K562 (cell line): Measurements from ENCODE around the gene FOS. TPM values are rescaled to one million over a fixed set of nuclear protein-coding genes. Genes with fewer than 3 reads are reported as not detected.

Source experiments
- ATF7 ChIP-seq: fragments of 450-650 bp; IDR thresholded peaks from 2 replicates; pipeline ENCODE4 v1.7.1; 2014; ENCODE audit warnings: mild to moderate bottlenecking, moderate library complexity
- BMI1 ChIP-seq: fragments of 150-350 bp; IDR thresholded peaks from 2 replicates; pipeline ENCODE4 v1.6.1; 2014; ENCODE audit warnings: low read length
- CBX1 ChIP-seq: sonication (generic); IDR thresholded peaks from 2 replicates; pipeline ENCODE4 v1.6.1; 2016; ENCODE audit warnings: antibody characterized with exemption, low read depth, mild to moderate bottlenecking
- CHD2 ChIP-seq: IDR thresholded peaks from 2 replicates; pipeline ENCODE4 v1.6.1; 2011; ENCODE audit warnings: low read depth, low read length
- DACH1 ChIP-seq: fragments of 450-650 bp; IDR thresholded peaks from 2 replicates; pipeline ENCODE4 v1.6.1; 2018; ENCODE audit not compliant: partially characterized antibody
- GTF2F1 ChIP-seq: IDR thresholded peaks from 2 replicates; pipeline ENCODE4 v1.6.1; 2011; ENCODE audit warnings: low read depth, low read length, improper control_type of control experiment
- HMBOX1 ChIP-seq: sonication (generic); IDR thresholded peaks from 2 replicates; pipeline ENCODE4 v1.6.1; 2016
- KHSRP ChIP-seq: fragments of 450-650 bp; IDR thresholded peaks from 2 replicates; pipeline ENCODE4 v1.6.1; 2017
- NFE2L1 ChIP-seq: fragments of 450-650 bp; IDR thresholded peaks from 2 replicates; pipeline ENCODE4 v1.6.1; 2016; ENCODE audit warnings: missing genetic modification characterization, low read depth, mild to moderate bottlenecking, missing compliant biosample characterization, moderate library complexity, borderline replicate concordance
- NFIC ChIP-seq: fragments of 450-650 bp; IDR thresholded peaks from 2 replicates; pipeline ENCODE4 v1.6.1; 2017; ENCODE audit warnings: mild to moderate bottlenecking, inconsistent platforms
- NR2C2 ChIP-seq, 2 experiments: fragments of 200-800 bp in 1 of 2; sonication (Bioruptor generic) in 1 of 2; sonication (generic) in 1 of 2; formaldehyde crosslinking in 1 of 2; IDR thresholded peaks; 2 replicates each; pipeline versions ENCODE4 v1.6.1 to v1.8.0; 2016 to 2022; ENCODE audit warnings: mild to moderate bottlenecking in 1 of 2, missing compliant biosample characterization in 1 of 2, missing genetic modification characterization in 1 of 2, missing genetic modification reagents in 1 of 2
- POLR2G ChIP-seq: fragments of 200-400 bp; formaldehyde crosslinking; IDR thresholded peaks from 2 replicates; pipeline ENCODE4 v1.6.1; 2017; ENCODE audit warnings: low read depth, mild to moderate bottlenecking, antibody characterized with exemption, low read length, moderate library complexity
- RBM25 ChIP-seq: fragments of 200-400 bp; formaldehyde crosslinking; IDR thresholded peaks from 2 replicates; pipeline ENCODE4 v1.6.1; 2018; ENCODE audit warnings: low read length, low read depth, moderate library complexity; ENCODE audit not compliant: severe bottlenecking
- RFX1 ChIP-seq: fragments of 450-650 bp; IDR thresholded peaks from 2 replicates; pipeline ENCODE4 v1.6.1; 2016; ENCODE audit warnings: mild to moderate bottlenecking, moderate library complexity
- RNF2 ChIP-seq: sonication (generic); IDR thresholded peaks from 2 replicates; pipeline ENCODE4 v1.6.1; 2016
- SLC30A9 ChIP-seq: fragments of 250-450 bp; sonication (Bioruptor Pico); IDR thresholded peaks from 2 replicates; pipeline ENCODE4 v1.8.0; 2022; ENCODE audit warnings: mild to moderate bottlenecking, moderate library complexity
- SREBF1 ChIP-seq: fragments of 150-350 bp; IDR thresholded peaks from 2 replicates; pipeline ENCODE4 v1.6.1; 2014; ENCODE audit warnings: antibody characterized with exemption, low read depth, low read length, borderline replicate concordance
- TARDBP ChIP-seq: fragments of 450-650 bp; IDR thresholded peaks from 2 replicates; pipeline ENCODE4 v1.6.1; 2016
- ZNF316 ChIP-seq: fragments of 450-650 bp; IDR thresholded peaks from 2 replicates; pipeline ENCODE4 v1.6.1; 2016
- ZNF518B ChIP-seq: fragments of 250-450 bp; sonication (Bioruptor Pico); IDR thresholded peaks from 2 replicates; pipeline ENCODE4 v1.5.0; 2021; ENCODE audit warnings: mild to moderate bottlenecking, moderate library complexity
- ZNF592 ChIP-seq: fragments of 450-650 bp; IDR thresholded peaks from 2 replicates; pipeline ENCODE4 v1.6.1; 2017; ENCODE audit warnings: antibody characterized with exemption, mild to moderate bottlenecking
- ZNF766 ChIP-seq: fragments of 200-800 bp; sonication (Bioruptor generic); conservative IDR thresholded peaks from 2 replicates; pipeline ENCODE4 v1.6.1; 2016; ENCODE audit warnings: missing genetic modification characterization, missing compliant biosample characterization
- polyA plus RNA-seq, 8 experiments: library from polyadenylated mRNA; depleted of rRNA in 4 of 8; stranded (reverse) in 5 of 8; unstranded in 3 of 8; fragments of >200 nt; fragmentation: Nextera tagmentation in 2 of 8; fragmentation: Illumina TruSeq in 1 of 8; extraction: Ambion mirVana in 2 of 8; extraction: Trizol in 1 of 8; gene quantifications; 2 replicates each; pipeline versions ENCODE4 v1.2.1 to v1.2.3, GENCODE V29; 2011 to 2014; ENCODE audit warnings: inconsistent platforms in 1 of 8, missing spikeins in 1 of 8
- total RNA-seq, 7 experiments: library from RNA; depleted of rRNA in 6 of 7; stranded (reverse); fragments of >200 nt in 6 of 7; fragmentation: Illumina TruSeq in 2 of 7; extraction: Trizol in 2 of 7; gene quantifications; 2 replicates each; pipeline versions ENCODE4 v1.2.1 to v1.2.3, GENCODE V29; 2011 to 2021; ENCODE audit warnings: low replicate concordance in 1 of 7

The FOS gene
- total and polyA plus RNA-seq, 9 of the 15 experiments (the other 6 are each of a cell fraction or from before 2014, with no cell fraction given) = 0.54 to 13.8 (median 8.9) TPM

- no peak for TF ChIP-seq KHSRP
- TF ChIP-seq ZNF316 = peak; percentile 95
- no peak for TF ChIP-seq SREBF1
- TF ChIP-seq GTF2F1 = no peak
- peak; percentile 1 for TF ChIP-seq RBM25
- 0 out of 2 replicates have a peak, but pooled peaks have one; percentile 18 for TF ChIP-seq RFX1
- peak; percentile 34 for TF ChIP-seq ATF7
- peak; percentile 53; the same call in 1 of the 2 replicates for TF ChIP-seq NFE2L1 (tag)
- TF ChIP-seq SLC30A9 (CRISPR knock-in tag) = no peak
- TF ChIP-seq CBX1 = no peak
- peak; percentile 83 for TF ChIP-seq DACH1
- TF ChIP-seq ZNF518B (CRISPR knock-in tag) = no peak
- TF ChIP-seq TARDBP = no peak
- no peak for TF ChIP-seq BMI1
- peak; percentile 15; the same call in 1 of the 2 replicates for TF ChIP-seq CHD2
- no peak for TF ChIP-seq POLR2G
- TF ChIP-seq HMBOX1 = no peak
- TF ChIP-seq ZNF592 = peak; percentile 40
- TF ChIP-seq RNF2 = 0 out of 2 replicates have a peak, but pooled peaks have one; percentile 29
- TF ChIP-seq NR2C2 (CRISPR knock-in tag; IDR thresholded peaks at IDR 0.05) = no peak
- TF ChIP-seq NR2C2 (tag; IDR thresholded peaks at IDR 0.05) = peak; percentile 41; the same call in 1 of the 2 replicates
- TF ChIP-seq NFIC = peak; percentile 5; the same call in 1 of the 2 replicates
- 0 out of 2 replicates have a peak, but pooled peaks have one; percentile 31 for TF ChIP-seq ZNF766
Observed at GRCh38 chr14:75283833-75284563, 5.4 kb downstream of the FOS start (continued).
